MCF 10A (cell line): Measurements from ENCODE around the gene OR6T1. TPM values are rescaled to one million over a fixed set of nuclear protein-coding genes. Genes with fewer than 3 reads are reported as not detected.

Experiments
- BruUV-seq: library from RNA; stranded (reverse); fragments of 400-500 nt; replicated peaks from 2 replicates; lab custom pipeline; 2021; lab: Mats Ljungman, UMichigan
- CTCF ChIA-PET: fragments of 300-600 bp; sonication (Branson Sonifier 250); formaldehyde crosslinking; extraction: SDS; loops from one replicate; lab custom pipeline; 2021; ENCODE audit warnings: antibody characterized with exemption, inconsistent platforms; lab: Yijun Ruan, JAX
- POLR2A ChIA-PET: fragments of 300-600, 350-650 bp; sonication (Branson Sonifier 250); formaldehyde crosslinking; extraction: SDS; loops from one replicate; lab custom pipeline; 2020; ENCODE audit warnings: antibody characterized with exemption, inconsistent platforms; lab: Yijun Ruan, JAX
- DNase-seq: peaks from one replicate; pipeline ENCODE4 v3.0.0-alpha.2; 2018; ENCODE audit not compliant: unreplicated experiment
- H3K27ac Mint-ChIP-seq: one replicate; pipeline ENCODE4 v1.8.0; 2022; ENCODE audit warnings: mild to moderate bottlenecking, low read depth, mixed read lengths; ENCODE audit not compliant: unreplicated experiment
- H3K27me3 Mint-ChIP-seq: one replicate; pipeline ENCODE4 v1.8.0; 2022; ENCODE audit warnings: mixed read lengths; ENCODE audit not compliant: insufficient read depth, unreplicated experiment
- H3K36me3 Mint-ChIP-seq: one replicate; pipeline ENCODE4 v1.8.0; 2022; ENCODE audit warnings: mild to moderate bottlenecking, moderate library complexity, mixed read lengths; ENCODE audit not compliant: insufficient read depth, unreplicated experiment
- H3K4me1 Mint-ChIP-seq: one replicate; pipeline ENCODE4 v1.8.0; 2022; ENCODE audit warnings: mixed read lengths; ENCODE audit not compliant: insufficient read depth, unreplicated experiment
- H3K4me3 Mint-ChIP-seq: one replicate; pipeline ENCODE4 v1.8.0; 2022; ENCODE audit warnings: mild to moderate bottlenecking, moderate library complexity, mixed read lengths; ENCODE audit not compliant: unreplicated experiment
- H3K9me3 Mint-ChIP-seq: one replicate; pipeline ENCODE4 v1.8.0; 2022; ENCODE audit warnings: mixed read lengths; ENCODE audit not compliant: unreplicated experiment
- CTCF ChIP-seq: fragments of 200-600 bp; IDR thresholded peaks from one replicate; pipeline ENCODE4 v1.8.0; 2022; ENCODE audit warnings: antibody characterized with exemption, mild to moderate bottlenecking; ENCODE audit not compliant: unreplicated experiment
- intact Hi-C: fragments of 100-400 bp; cut with micrococcal nuclease; formaldehyde crosslinking; loops from 2 replicates; pipeline ENCODE4 v1.14.1; 2022
- total RNA-seq: library from RNA; stranded (reverse); gene quantifications from 2 replicates; pipeline ENCODE4 v1.2.3, GENCODE V29; 2022

The OR6T1 gene
- total RNA-seq, 1 experiment from 2014 or later = not detected

- Mint-ChIP-seq H3K4me3 (no peak overlapping the region), H3K36me3 (no peaks in the 10 kb centered on the region), H3K27ac (no peak overlapping the region), H3K4me1 (no peaks in the 10 kb centered on the region), H3K9me3 (peaks cover 7% of the 10 kb centered on the region), H3K27me3 (no peaks in the 10 kb centered on the region)
- no TSS peak for BruUV-seq
- ChIA-PET POLR2A (no interaction called here), CTCF (no interaction called here)
- TF ChIP-seq CTCF = no peak
- intact Hi-C loops = no loop called here
- DNase-seq = no peak
Measured at GRCh38 chr11:123942413-123942812, 1.2 kb downstream of the OR6T1 start.

- no peaks in the 10 kb centered on the region for H3K27me3 Mint-ChIP-seq
- no peak within 1 kb of the TSS for H3K4me3 Mint-ChIP-seq
- H3K27ac Mint-ChIP-seq = no peak within 1 kb of the TSS
- no peaks in the 10 kb centered on the region for H3K36me3 Mint-ChIP-seq
- peaks cover 7% of the 10 kb centered on the region for H3K9me3 Mint-ChIP-seq
- ChIA-PET POLR2A (no interaction called here), CTCF (no interaction called here)
- intact Hi-C loops = no loop called here
- DNase-seq = no peak
- TF ChIP-seq CTCF = no peak
- no TSS peak for BruUV-seq
- no peaks in the 10 kb centered on the region for H3K4me1 Mint-ChIP-seq
Measured at GRCh38 chr11:123939317-123939716, 4.3 kb downstream of the OR6T1 start, which contains the start of gene OR4D5. TSS of gene OR4D5 (plus strand) at chr11:123939617. CDS start at chr11:123939617, 0 bp downstream.

GRCh38 chr11:123924027-123924426 is 19.6 kb downstream of the OR6T1 start:
- no peak for TF ChIP-seq CTCF
- BruUV-seq = no TSS peak
- Mint-ChIP-seq H3K27me3 (no peaks in the 10 kb centered on the region), H3K9me3 (no peaks in the 10 kb centered on the region), H3K4me1 (no peaks in the 10 kb centered on the region), H3K27ac (no peak overlapping the region), H3K4me3 (no peak overlapping the region), H3K36me3 (no peaks in the 10 kb centered on the region)
- intact Hi-C loops = no loop called here
- DNase-seq = no peak
- ChIA-PET CTCF (no interaction called here), POLR2A (no interaction called here)

GRCh38 chr11:123920943-123921342 is 22.7 kb downstream of the OR6T1 start:
- no peak overlapping the region for H3K27ac Mint-ChIP-seq
- TF ChIP-seq CTCF = no peak
- no peaks in the 10 kb centered on the region for H3K4me1 Mint-ChIP-seq
- no TSS peak for BruUV-seq
- no peaks in the 10 kb centered on the region for H3K9me3 Mint-ChIP-seq
- ChIA-PET POLR2A (no interaction called here), CTCF (no interaction called here)
- H3K36me3 Mint-ChIP-seq = no peaks in the 10 kb centered on the region
- H3K27me3 Mint-ChIP-seq = no peaks in the 10 kb centered on the region
- intact Hi-C loops = no loop called here
- no peak for DNase-seq
- no peak overlapping the region for H3K4me3 Mint-ChIP-seq
